NCI-H2029 treated with DMSO at 0.1 percent for 48 hours (cell line): ENCODE measurements around the gene MACROD2.
"Not testable (repeated sequence)": the region's sequence is repeated elsewhere in the genome, so short reads cannot be mapped to it uniquely, and the experiment has no call there.

Source experiments
- DNase-seq: peaks from one replicate; lab custom pipeline; 2025; lab: John Stamatoyannopoulos, UW

The MACROD2 gene

GRCh38 chr20:14918281-14918680 lies 923.0 kb downstream of the MACROD2 start:
- no peak for DNase-seq

GRCh38 chr20:14918976-14919375 lies 923.7 kb downstream of the MACROD2 start:
- no peak for DNase-seq

- DNase-seq = peak; percentile 51
Observed at GRCh38 chr20:14919501-14920081, 924.3 kb downstream of the MACROD2 start.

GRCh38 chr20:14921513-14921912 lies 926.2 kb downstream of the MACROD2 start:
- no peak for DNase-seq

GRCh38 chr20:14922503-14923267 lies 927.4 kb downstream of the MACROD2 start:
- DNase-seq = no peak

GRCh38 chr20:14924433-14924832 lies 929.1 kb downstream of the MACROD2 start:
- no peak for DNase-seq

GRCh38 chr20:14925300-14925699 lies 930.0 kb downstream of the MACROD2 start:
- DNase-seq = no peak

GRCh38 chr20:14926436-14926835 lies 931.1 kb downstream of the MACROD2 start:
- not testable (repeated sequence) for DNase-seq

GRCh38 chr20:14928083-14928482 lies 932.8 kb downstream of the MACROD2 start:
- DNase-seq = peak; percentile 3

- no peak for DNase-seq
Observed at GRCh38 chr20:14929388-14929787, 934.1 kb downstream of the MACROD2 start.

GRCh38 chr20:14932040-14932439 lies 936.7 kb downstream of the MACROD2 start:
- DNase-seq = no peak

- DNase-seq = no peak
Observed at GRCh38 chr20:14935285-14935684, 940.0 kb downstream of the MACROD2 start.

GRCh38 chr20:14937021-14937420 lies 941.7 kb downstream of the MACROD2 start:
- no peak for DNase-seq

GRCh38 chr20:14937846-14938245 lies 942.5 kb downstream of the MACROD2 start:
- DNase-seq = no peak

- DNase-seq = no peak
Observed at GRCh38 chr20:14947536-14947935, 952.2 kb downstream of the MACROD2 start.

GRCh38 chr20:14947946-14948345 lies 952.6 kb downstream of the MACROD2 start:
- DNase-seq = no peak

- DNase-seq = no peak
Observed at GRCh38 chr20:14948416-14948815, 953.1 kb downstream of the MACROD2 start.

GRCh38 chr20:14950633-14951032 lies 955.3 kb downstream of the MACROD2 start:
- DNase-seq = no peak

GRCh38 chr20:14951105-14951504 lies 955.8 kb downstream of the MACROD2 start:
- DNase-seq = no peak

GRCh38 chr20:14951707-14952418 lies 956.5 kb downstream of the MACROD2 start:
- DNase-seq = no peak

- no peak for DNase-seq
Observed at GRCh38 chr20:14953736-14954135, 958.4 kb downstream of the MACROD2 start.

GRCh38 chr20:14955399-14955798 lies 960.1 kb downstream of the MACROD2 start:
- no peak for DNase-seq

GRCh38 chr20:14956026-14956425 lies 960.7 kb downstream of the MACROD2 start:
- DNase-seq = no peak
